Neural progenitor cell (in vitro differentiated cells): ENCODE results near the gene FAT1. TPM values are rescaled to one million over a fixed set of nuclear protein-coding genes. Genes with fewer than 3 reads are reported as not detected.

Source experiments
- DNase-seq: peaks from one replicate; pipeline ENCODE4 v3.0.0-alpha.2; 2016; ENCODE audit warnings: low spot score
- H2AFZ ChIP-seq: fragments of 200-600 bp; sonication (generic); replicated peaks from 2 replicates; pipeline ENCODE4 v1.6.1; 2016; ENCODE audit warnings: antibody characterized with exemption
- H3F3A ChIP-seq: fragments of 200-600 bp; sonication (generic); 2 replicates; pipeline ENCODE4 v1.6.1; 2016; ENCODE audit warnings: antibody characterized with exemption, low read depth
- H3K27ac ChIP-seq: fragments of 200-600 bp; sonication (generic); 2 replicates; pipeline ENCODE4 v1.5.1; 2016; ENCODE audit warnings: mild to moderate bottlenecking
- H3K27me3 ChIP-seq: fragments of 200-600 bp; sonication (generic); 2 replicates; pipeline ENCODE4 v1.6.1; 2016; ENCODE audit warnings: mild to moderate bottlenecking, moderate library complexity
- H3K36me3 ChIP-seq: fragments of 200-600 bp; sonication (generic); 2 replicates; pipeline ENCODE4 v1.5.1; 2016
- H3K4me1 ChIP-seq: fragments of 200-600 bp; sonication (generic); 2 replicates; pipeline ENCODE4 v1.6.1; 2016; ENCODE audit warnings: mixed run types
- H3K4me2 ChIP-seq: fragments of 200-600 bp; sonication (generic); 2 replicates; pipeline ENCODE4 v1.6.1; 2016
- H3K4me3 ChIP-seq: fragments of 200-600 bp; sonication (generic); 2 replicates; pipeline ENCODE4 v1.5.1; 2016
- H3K79me2 ChIP-seq: fragments of 200-600 bp; sonication (generic); 2 replicates; pipeline ENCODE4 v1.6.1; 2016; ENCODE audit warnings: low read depth
- H3K9ac ChIP-seq: fragments of 200-600 bp; sonication (generic); 2 replicates; pipeline ENCODE4 v1.6.1; 2016
- H3K9me3 ChIP-seq: fragments of 200-600 bp; sonication (generic); 2 replicates; pipeline ENCODE4 v1.5.1; 2016; ENCODE audit warnings: low read depth
- H4K20me1 ChIP-seq: fragments of 200-600 bp; sonication (generic); 2 replicates; pipeline ENCODE4 v1.6.1; 2016; ENCODE audit warnings: low read depth
- H3K27ac Mint-ChIP-seq: 3 replicates; pipeline ENCODE4 v1.8.0; 2021; ENCODE audit warnings: mixed read lengths
- H3K27me3 Mint-ChIP-seq: 2 replicates; pipeline ENCODE4 v1.8.0; 2022; ENCODE audit warnings: low read depth, mild to moderate bottlenecking, inconsistent platforms, moderate library complexity, mixed read lengths; ENCODE audit not compliant: insufficient read depth
- H3K36me3 Mint-ChIP-seq: 3 replicates; pipeline ENCODE4 v1.8.0; 2021; ENCODE audit warnings: mixed read lengths
- H3K4me1 Mint-ChIP-seq: 3 replicates; pipeline ENCODE4 v1.8.0; 2021; ENCODE audit warnings: mixed read lengths
- H3K4me3 Mint-ChIP-seq: 3 replicates; pipeline ENCODE4 v1.8.0; 2021; ENCODE audit warnings: mild to moderate bottlenecking, moderate library complexity, mixed read lengths
- H3K9me3 Mint-ChIP-seq: 3 replicates; pipeline ENCODE4 v1.8.0; 2020; ENCODE audit warnings: mixed read lengths
- EZH2 ChIP-seq: fragments of 200-600 bp; sonication (generic); IDR thresholded peaks from 2 replicates; pipeline ENCODE4 v1.6.1; 2017; ENCODE audit warnings: antibody characterized with exemption, mild to moderate bottlenecking, moderate library complexity
- EZH2phosphoT487 ChIP-seq: fragments of 200-600 bp; sonication (generic); IDR thresholded peaks from 2 replicates; pipeline ENCODE4 v1.6.1; 2017; ENCODE audit warnings: antibody characterized with exemption
- total RNA-seq: library from RNA; depleted of rRNA; stranded (reverse); fragments of >200 nt; gene quantifications from 2 replicates; pipeline ENCODE4 v1.2.3, GENCODE V29; 2015; ENCODE audit warnings: low replicate concordance
- TF ChIP-seq, protein P1 (sequence below): fragments of 200-600 bp; sonication (generic); IDR thresholded peaks from 2 replicates; pipeline ENCODE4 v1.5.1; 2017; ENCODE audit warnings: antibody characterized with exemption, mild to moderate bottlenecking

Gene FAT1
- total RNA-seq, 1 donor from 2014 or later: 517 TPM

DNA sequence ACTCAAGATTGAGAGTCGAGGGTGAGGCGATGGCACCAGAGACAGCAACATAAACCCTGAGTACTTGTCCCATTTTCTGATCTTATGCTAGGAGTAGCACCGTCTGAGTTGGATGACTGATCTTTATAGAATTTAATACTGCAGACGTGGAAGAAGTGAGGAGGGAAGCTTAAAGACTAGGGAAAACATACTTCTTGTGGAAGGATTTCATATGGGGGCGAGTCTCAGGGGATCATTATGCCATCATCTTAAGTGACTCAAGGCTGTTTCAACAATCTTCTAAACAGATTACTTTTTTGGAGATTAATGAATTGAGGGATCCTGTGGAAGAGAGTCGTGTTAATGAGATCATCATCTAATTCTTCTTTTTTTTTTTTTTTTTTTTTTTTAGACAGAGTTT, 17.2 kb upstream of the FAT1 start:
- no peaks in the 10 kb centered on the region for H3K79me2 ChIP-seq
- Mint-ChIP-seq H3K36me3 (no peaks in the 10 kb centered on the region), H3K9me3 (no peaks in the 10 kb centered on the region), H3K27ac (no peak overlapping the region), H3K27me3 (peaks cover 4% of the 10 kb centered on the region), H3K4me3 (no peak overlapping the region), H3K4me1 (no peaks in the 10 kb centered on the region)
- no peak overlapping the region for H3K4me3 ChIP-seq
- no peak for DNase-seq
- H3K9me3 ChIP-seq: no peaks in the 10 kb centered on the region
- H3F3A ChIP-seq: no peaks in the 10 kb centered on the region
- TF ChIP-seq, protein P1, sequence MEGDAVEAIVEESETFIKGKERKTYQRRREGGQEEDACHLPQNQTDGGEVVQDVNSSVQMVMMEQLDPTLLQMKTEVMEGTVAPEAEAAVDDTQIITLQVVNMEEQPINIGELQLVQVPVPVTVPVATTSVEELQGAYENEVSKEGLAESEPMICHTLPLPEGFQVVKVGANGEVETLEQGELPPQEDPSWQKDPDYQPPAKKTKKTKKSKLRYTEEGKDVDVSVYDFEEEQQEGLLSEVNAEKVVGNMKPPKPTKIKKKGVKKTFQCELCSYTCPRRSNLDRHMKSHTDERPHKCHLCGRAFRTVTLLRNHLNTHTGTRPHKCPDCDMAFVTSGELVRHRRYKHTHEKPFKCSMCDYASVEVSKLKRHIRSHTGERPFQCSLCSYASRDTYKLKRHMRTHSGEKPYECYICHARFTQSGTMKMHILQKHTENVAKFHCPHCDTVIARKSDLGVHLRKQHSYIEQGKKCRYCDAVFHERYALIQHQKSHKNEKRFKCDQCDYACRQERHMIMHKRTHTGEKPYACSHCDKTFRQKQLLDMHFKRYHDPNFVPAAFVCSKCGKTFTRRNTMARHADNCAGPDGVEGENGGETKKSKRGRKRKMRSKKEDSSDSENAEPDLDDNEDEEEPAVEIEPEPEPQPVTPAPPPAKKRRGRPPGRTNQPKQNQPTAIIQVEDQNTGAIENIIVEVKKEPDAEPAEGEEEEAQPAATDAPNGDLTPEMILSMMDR: no peak
- TF ChIP-seq EZH2phosphoT487 (no peak), EZH2 (no peak)
- no peaks in the 10 kb centered on the region for H3K4me1 ChIP-seq
- H3K27ac ChIP-seq: no peak overlapping the region
- no peaks in the 10 kb centered on the region for H3K36me3 ChIP-seq
- no peak overlapping the region for H3K9ac ChIP-seq
- H3K27me3 ChIP-seq: no peaks in the 10 kb centered on the region
- H4K20me1 ChIP-seq: no peaks in the 10 kb centered on the region
- H3K4me2 ChIP-seq: no peak overlapping the region
- H2AFZ ChIP-seq: no peak overlapping the region

DNA sequence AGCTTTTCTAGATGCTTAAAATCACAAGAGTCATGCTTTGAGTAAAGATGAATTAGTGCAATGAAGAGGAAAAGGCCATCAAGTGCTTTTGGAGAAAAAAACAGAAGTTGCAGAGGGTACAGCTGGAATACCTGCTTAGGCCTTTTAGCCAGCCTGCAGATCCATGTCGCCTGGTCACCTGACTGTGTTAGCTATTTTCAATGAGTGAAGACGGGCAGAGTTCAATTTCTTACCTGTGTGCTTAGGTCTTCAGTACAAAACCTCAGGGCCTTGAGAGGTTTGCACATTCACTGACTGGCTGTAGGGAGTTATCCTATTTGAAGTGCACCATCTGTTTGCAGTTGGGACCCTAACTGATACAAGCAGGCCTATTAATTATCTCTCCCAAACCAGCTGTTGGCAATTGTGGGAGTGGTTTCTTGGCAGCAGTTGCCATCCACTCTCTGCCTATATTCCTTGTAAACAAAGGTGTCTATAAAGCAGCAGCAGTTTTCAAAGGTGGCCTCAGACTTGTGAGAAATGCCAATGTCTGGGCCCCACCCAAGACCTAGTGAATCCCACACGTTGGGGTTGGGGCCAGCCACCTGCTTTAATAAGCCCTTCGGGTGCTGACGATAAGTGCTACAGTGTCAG, 16.3 kb upstream of the FAT1 start:
- Mint-ChIP-seq H3K36me3 (no peaks in the 10 kb centered on the region), H3K4me1 (no peaks in the 10 kb centered on the region), H3K27me3 (peaks cover 4% of the 10 kb centered on the region), H3K9me3 (no peaks in the 10 kb centered on the region), H3K27ac (no peak overlapping the region), H3K4me3 (no peak overlapping the region)
- DNase-seq: no peak
- Histone ChIP-seq H3K79me2 (no peaks in the 10 kb centered on the region), H2AFZ (no peak overlapping the region), H3K4me1 (no peaks in the 10 kb centered on the region), H3K27ac (no peak overlapping the region), H3K4me3 (no peak overlapping the region), H3F3A (no peaks in the 10 kb centered on the region), H3K9ac (no peak overlapping the region), H3K4me2 (no peak overlapping the region), H3K9me3 (no peaks in the 10 kb centered on the region), H3K27me3 (no peaks in the 10 kb centered on the region), H3K36me3 (no peaks in the 10 kb centered on the region), H4K20me1 (no peaks in the 10 kb centered on the region)
- TF ChIP-seq EZH2phosphoT487 (no peak), EZH2 (no peak)
- TF ChIP-seq, protein P1: no peak

DNA sequence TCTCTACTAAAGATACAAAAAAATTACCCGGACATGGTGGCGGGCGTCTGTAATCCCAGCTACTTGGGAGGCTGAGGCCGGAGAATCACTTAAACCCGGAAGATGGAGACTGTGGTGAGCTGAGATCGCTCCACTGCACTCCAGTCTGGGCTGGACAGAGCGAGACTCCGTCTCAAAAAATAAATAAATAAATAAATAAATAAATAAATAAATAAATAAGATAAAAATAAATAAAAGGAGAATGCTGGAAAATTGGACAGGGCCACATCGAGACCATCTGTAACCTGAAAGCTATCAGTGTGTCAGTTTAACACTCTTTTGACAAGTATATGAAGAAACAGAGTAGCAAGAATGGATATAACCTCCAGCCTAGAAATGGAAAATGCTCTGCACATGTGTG, 15.7 kb upstream of the FAT1 start:
- no peaks in the 10 kb centered on the region for H3K9me3 Mint-ChIP-seq
- no peaks in the 10 kb centered on the region for H3K4me1 Mint-ChIP-seq
- Histone ChIP-seq H3K27me3 (no peaks in the 10 kb centered on the region), H3K27ac (no peak overlapping the region), H3K4me1 (peaks cover 2% of the 10 kb centered on the region), H3K9ac (no peak overlapping the region), H3K36me3 (no peaks in the 10 kb centered on the region), H3K4me2 (no peak overlapping the region), H2AFZ (no peak overlapping the region), H3K9me3 (no peaks in the 10 kb centered on the region), H3F3A (no peaks in the 10 kb centered on the region), H4K20me1 (no peaks in the 10 kb centered on the region), H3K4me3 (no peak overlapping the region), H3K79me2 (no peaks in the 10 kb centered on the region)
- DNase-seq: no peak
- H3K36me3 Mint-ChIP-seq: no peaks in the 10 kb centered on the region
- H3K4me3 Mint-ChIP-seq: no peak overlapping the region
- TF ChIP-seq, protein P1: no peak
- no peak for TF ChIP-seq EZH2phosphoT487
- no peak for TF ChIP-seq EZH2
- H3K27ac Mint-ChIP-seq: no peak overlapping the region
- H3K27me3 Mint-ChIP-seq: peaks cover 4% of the 10 kb centered on the region
